MCF 10A (cell line): ENCODE results near the gene DIPK1C. TPM values are rescaled to one million over a fixed set of nuclear protein-coding genes. Genes with fewer than 3 reads are reported as not detected.
A peak's percentile ranks its signal among the peaks of the same experiment; 100 is the strongest.

ENCODE experiments used
- BruUV-seq: library from RNA; stranded (reverse); fragments of 400-500 nt; replicated peaks from 2 replicates; lab custom pipeline; 2021; lab: Mats Ljungman, UMichigan
- CTCF ChIA-PET: fragments of 300-600 bp; sonication (Branson Sonifier 250); formaldehyde crosslinking; extraction: SDS; loops from one replicate; lab custom pipeline; 2021; ENCODE audit warnings: antibody characterized with exemption, inconsistent platforms; lab: Yijun Ruan, JAX
- POLR2A ChIA-PET: fragments of 300-600, 350-650 bp; sonication (Branson Sonifier 250); formaldehyde crosslinking; extraction: SDS; loops from one replicate; lab custom pipeline; 2020; ENCODE audit warnings: antibody characterized with exemption, inconsistent platforms; lab: Yijun Ruan, JAX
- DNase-seq: peaks from one replicate; pipeline ENCODE4 v3.0.0-alpha.2; 2018; ENCODE audit not compliant: unreplicated experiment
- H3K27ac Mint-ChIP-seq: one replicate; pipeline ENCODE4 v1.8.0; 2022; ENCODE audit warnings: mild to moderate bottlenecking, low read depth, mixed read lengths; ENCODE audit not compliant: unreplicated experiment
- H3K27me3 Mint-ChIP-seq: one replicate; pipeline ENCODE4 v1.8.0; 2022; ENCODE audit warnings: mixed read lengths; ENCODE audit not compliant: insufficient read depth, unreplicated experiment
- H3K36me3 Mint-ChIP-seq: one replicate; pipeline ENCODE4 v1.8.0; 2022; ENCODE audit warnings: mild to moderate bottlenecking, moderate library complexity, mixed read lengths; ENCODE audit not compliant: insufficient read depth, unreplicated experiment
- H3K4me1 Mint-ChIP-seq: one replicate; pipeline ENCODE4 v1.8.0; 2022; ENCODE audit warnings: mixed read lengths; ENCODE audit not compliant: insufficient read depth, unreplicated experiment
- H3K4me3 Mint-ChIP-seq: one replicate; pipeline ENCODE4 v1.8.0; 2022; ENCODE audit warnings: mild to moderate bottlenecking, moderate library complexity, mixed read lengths; ENCODE audit not compliant: unreplicated experiment
- H3K9me3 Mint-ChIP-seq: one replicate; pipeline ENCODE4 v1.8.0; 2022; ENCODE audit warnings: mixed read lengths; ENCODE audit not compliant: unreplicated experiment
- CTCF ChIP-seq: fragments of 200-600 bp; IDR thresholded peaks from one replicate; pipeline ENCODE4 v1.8.0; 2022; ENCODE audit warnings: antibody characterized with exemption, mild to moderate bottlenecking; ENCODE audit not compliant: unreplicated experiment
- intact Hi-C: fragments of 100-400 bp; cut with micrococcal nuclease; formaldehyde crosslinking; loops from 2 replicates; pipeline ENCODE4 v1.14.1; 2022
- total RNA-seq: library from RNA; stranded (reverse); gene quantifications from 2 replicates; pipeline ENCODE4 v1.2.3, GENCODE V29; 2022

Gene DIPK1C
- total RNA-seq, 1 experiment from 2014 or later, result not detected

GRCh38 chr18:74479486-74480148 lies 22.5 kb upstream of the DIPK1C start:
- Mint-ChIP-seq H3K4me1 (peaks cover 6% of the 10 kb centered on the region), H3K36me3 (no peaks in the 10 kb centered on the region), H3K27ac (no peak overlapping the region), H3K9me3 (peaks cover 8% of the 10 kb centered on the region), H3K27me3 (no peaks in the 10 kb centered on the region), H3K4me3 (no peak overlapping the region)
- no peak for TF ChIP-seq CTCF
- no TSS peak for BruUV-seq
- ChIA-PET POLR2A (no interaction called here), CTCF (no interaction called here)
- DNase-seq, result no peak
- intact Hi-C loops, result no loop called here

GRCh38 chr18:74478880-74479279 lies 21.8 kb upstream of the DIPK1C start:
- Mint-ChIP-seq H3K27me3 (no peaks in the 10 kb centered on the region), H3K27ac (no peak overlapping the region), H3K9me3 (peaks cover 8% of the 10 kb centered on the region), H3K36me3 (no peaks in the 10 kb centered on the region), H3K4me1 (peaks cover 6% of the 10 kb centered on the region), H3K4me3 (no peak overlapping the region)
- ChIA-PET POLR2A (interaction anchor here (0.6 kb wide), 1 partner anchor 63 kb away, joined by 3 read pairs; no protein-coding TSS in a partner anchor), CTCF (interaction anchor here (0.9 kb wide), 1 partner anchor 14 kb away, joined by 6 read pairs; no protein-coding TSS in a partner anchor)
- no TSS peak for BruUV-seq
- intact Hi-C loops, result no loop called here
- no peak for TF ChIP-seq CTCF
- DNase-seq, result peak; percentile 57

GRCh38 chr18:74478316-74478715 lies 21.2 kb upstream of the DIPK1C start:
- intact Hi-C loops, result no loop called here
- Mint-ChIP-seq H3K4me3 (no peak overlapping the region), H3K27me3 (no peaks in the 10 kb centered on the region), H3K27ac (no peak overlapping the region), H3K4me1 (peaks cover 6% of the 10 kb centered on the region), H3K9me3 (peaks cover 8% of the 10 kb centered on the region), H3K36me3 (no peaks in the 10 kb centered on the region)
- CTCF ChIA-PET, result interaction anchor here (0.9 kb wide), 1 partner anchor 15 kb away, joined by 6 read pairs; no protein-coding TSS in a partner anchor
- BruUV-seq, result no TSS peak
- DNase-seq, result no peak
- TF ChIP-seq CTCF, result no peak
- POLR2A ChIA-PET, result interaction anchor here (0.6 kb wide), 1 partner anchor 63 kb away, joined by 3 read pairs; no protein-coding TSS in a partner anchor

GRCh38 chr18:74477771-74478170 lies 20.7 kb upstream of the DIPK1C start:
- Mint-ChIP-seq H3K36me3 (no peaks in the 10 kb centered on the region), H3K4me1 (peaks cover 6% of the 10 kb centered on the region), H3K27ac (no peak overlapping the region), H3K9me3 (peaks cover 8% of the 10 kb centered on the region), H3K27me3 (no peaks in the 10 kb centered on the region), H3K4me3 (no peak overlapping the region)
- no peak for TF ChIP-seq CTCF
- CTCF ChIA-PET, result no interaction called here
- DNase-seq, result no peak
- intact Hi-C loops, result no loop called here
- no TSS peak for BruUV-seq
- POLR2A ChIA-PET, result no interaction called here
